Measurements from ENCODE around the gene MCF2L2.

DNA sequence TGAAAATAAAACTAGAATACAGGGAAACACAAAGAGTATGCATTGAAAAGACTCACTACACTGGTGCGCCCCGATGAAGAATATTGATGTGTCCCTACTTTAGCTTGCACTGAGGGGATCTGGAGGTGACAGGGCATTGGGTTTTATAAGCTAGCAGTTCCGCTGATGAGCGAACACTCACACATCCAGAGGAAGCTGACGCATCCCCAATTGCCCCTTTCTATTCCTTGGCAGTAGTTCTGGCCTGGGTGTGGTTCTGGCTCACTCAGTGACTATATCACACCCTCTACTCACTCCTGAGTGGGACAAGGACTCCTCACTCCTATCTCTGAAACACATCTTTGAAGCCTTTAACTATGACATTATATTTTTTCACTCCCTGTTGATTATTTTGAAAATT is 104.3 kb downstream of the MCF2L2 start:
- TF ChIP-seq, protein P1, sequence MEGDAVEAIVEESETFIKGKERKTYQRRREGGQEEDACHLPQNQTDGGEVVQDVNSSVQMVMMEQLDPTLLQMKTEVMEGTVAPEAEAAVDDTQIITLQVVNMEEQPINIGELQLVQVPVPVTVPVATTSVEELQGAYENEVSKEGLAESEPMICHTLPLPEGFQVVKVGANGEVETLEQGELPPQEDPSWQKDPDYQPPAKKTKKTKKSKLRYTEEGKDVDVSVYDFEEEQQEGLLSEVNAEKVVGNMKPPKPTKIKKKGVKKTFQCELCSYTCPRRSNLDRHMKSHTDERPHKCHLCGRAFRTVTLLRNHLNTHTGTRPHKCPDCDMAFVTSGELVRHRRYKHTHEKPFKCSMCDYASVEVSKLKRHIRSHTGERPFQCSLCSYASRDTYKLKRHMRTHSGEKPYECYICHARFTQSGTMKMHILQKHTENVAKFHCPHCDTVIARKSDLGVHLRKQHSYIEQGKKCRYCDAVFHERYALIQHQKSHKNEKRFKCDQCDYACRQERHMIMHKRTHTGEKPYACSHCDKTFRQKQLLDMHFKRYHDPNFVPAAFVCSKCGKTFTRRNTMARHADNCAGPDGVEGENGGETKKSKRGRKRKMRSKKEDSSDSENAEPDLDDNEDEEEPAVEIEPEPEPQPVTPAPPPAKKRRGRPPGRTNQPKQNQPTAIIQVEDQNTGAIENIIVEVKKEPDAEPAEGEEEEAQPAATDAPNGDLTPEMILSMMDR (IDR thresholded peaks at IDR 0.05), result no peak
- TF ChIP-seq POLR2A (IDR thresholded peaks at IDR 0.05), result no peak
